Middle frontal gyrus (tissue), 1 donor: ENCODE results near the gene STIM2.
"Not testable (repeated sequence)": the region's sequence is repeated elsewhere in the genome, so short reads cannot be mapped to it uniquely, and the experiment has no call there.

Experiments used
- DNase-seq: peaks from one replicate; pipeline ENCODE4 v3.0.0-alpha.2; 2015; ENCODE audit warnings: low spot score; ENCODE audit errors: extremely low spot score

STIM2 gene

GRCh38 chr4:27035127-27035526 lies 174.5 kb downstream of the STIM2 start:
- not testable (repeated sequence) for DNase-seq

DNA sequence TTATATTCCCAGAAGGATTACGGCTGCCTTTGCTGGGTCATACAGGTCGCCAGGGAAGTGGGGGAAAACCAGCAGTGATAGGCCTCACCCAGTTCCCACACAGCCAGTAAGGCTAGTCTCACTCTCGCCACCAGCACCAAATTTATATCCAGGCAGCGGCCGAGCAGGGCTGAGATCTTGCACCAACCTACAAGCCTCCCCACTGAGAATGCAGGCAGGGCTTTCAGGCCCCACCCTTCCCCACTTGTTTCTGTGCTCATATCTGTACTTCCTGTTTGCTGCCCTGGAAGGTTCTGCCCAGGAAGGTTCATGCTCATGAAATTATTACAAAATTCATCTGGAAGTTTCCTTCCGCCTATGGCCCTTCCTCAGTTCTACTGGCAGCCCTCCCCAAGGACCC lies 179.7 kb downstream of the STIM2 start:
- no peak for DNase-seq

DNA sequence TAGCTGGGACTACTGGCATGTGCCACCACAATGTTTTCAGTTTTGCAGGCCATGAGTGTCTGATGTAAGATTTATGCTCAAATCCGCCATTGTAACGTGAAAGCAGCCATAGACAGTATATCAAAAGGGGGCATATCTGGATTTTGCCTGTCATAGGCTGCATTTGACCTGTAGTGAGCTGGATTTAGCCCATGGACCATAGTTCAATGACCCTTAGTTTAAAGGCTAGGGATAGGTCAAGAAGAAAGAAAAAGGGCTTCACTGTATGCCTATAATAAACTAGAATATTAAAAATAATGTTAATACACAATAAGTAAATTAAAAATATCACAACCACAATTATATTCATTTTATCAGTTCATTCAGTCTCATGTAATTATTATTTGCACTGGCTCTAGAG lies 181.8 kb downstream of the STIM2 start:
- no peak for DNase-seq

DNA sequence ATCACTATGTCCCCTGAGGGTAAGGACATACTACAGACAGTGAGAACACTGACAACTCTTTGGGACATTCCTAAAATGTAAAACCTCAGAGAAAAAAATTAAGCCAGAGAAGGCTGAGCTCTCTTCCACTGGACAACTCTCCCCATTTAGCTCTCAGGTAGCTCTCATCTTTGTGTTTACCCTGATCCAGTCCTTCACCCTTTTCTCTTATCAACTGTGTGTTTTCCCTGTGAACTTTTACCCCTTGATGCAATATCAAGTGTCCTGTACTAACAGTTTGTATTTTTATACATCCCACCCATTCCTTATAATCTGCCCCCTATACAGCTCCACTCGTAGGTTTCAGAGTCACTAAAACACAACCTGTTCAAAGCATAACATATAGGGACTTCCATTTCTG lies 182.6 kb downstream of the STIM2 start:
- DNase-seq: no peak

DNA sequence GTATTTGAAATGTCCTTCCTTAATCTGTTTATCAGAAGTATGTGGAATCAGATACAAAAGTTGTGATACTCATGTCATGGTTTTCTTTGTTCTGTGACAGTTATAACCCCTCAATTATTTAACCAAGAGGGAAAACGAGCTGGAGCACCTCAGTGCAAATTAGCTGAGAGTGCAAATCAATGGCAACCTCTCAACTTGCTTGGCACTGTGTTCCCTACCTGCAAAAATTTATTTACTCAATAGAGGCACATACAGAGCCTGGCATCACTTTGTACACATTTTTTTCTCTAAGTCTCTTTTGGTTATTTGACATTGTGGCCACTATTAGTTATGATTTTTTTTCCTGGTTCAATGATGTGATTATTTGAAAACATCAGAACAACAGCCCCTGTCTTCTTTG lies 186.2 kb downstream of the STIM2 start:
- DNase-seq: no peak

DNA sequence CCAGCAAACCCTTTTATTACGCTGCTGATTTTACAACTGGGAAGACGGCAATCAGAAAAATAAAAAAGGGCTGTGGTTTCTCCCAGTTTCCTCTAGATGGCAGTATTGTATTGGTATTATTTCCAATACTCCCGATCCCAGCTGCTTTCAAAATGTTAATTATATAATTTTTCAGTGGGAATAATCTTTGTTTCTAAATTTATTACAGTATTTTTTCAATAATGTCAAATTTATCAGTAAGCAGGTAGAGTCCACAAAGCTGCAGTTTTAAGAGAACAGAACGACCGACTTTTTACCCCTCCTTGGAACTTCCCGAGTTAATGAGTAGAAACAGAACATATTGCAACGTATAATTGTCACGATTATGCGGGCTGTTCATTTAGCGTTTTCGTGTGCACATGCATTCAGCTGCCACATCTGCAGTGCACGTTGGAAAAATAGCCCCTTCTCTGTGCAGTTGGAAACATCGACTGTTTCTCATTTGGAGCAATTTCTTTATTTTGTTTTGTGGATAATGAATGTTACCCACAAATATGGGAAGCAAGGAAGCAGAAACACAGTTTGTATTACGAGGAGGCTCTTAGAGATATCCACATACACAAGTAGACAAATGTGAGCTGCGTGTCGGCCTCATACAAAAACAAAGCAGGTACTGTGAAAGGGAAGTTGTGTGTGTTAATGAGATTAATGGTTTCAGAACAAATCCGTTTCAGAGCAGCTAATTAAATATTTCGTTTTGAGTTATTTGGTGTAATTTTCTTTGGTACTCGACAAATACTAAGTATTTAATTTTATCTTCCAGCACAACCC lies 188.0 kb downstream of the STIM2 start:
- peak; percentile 20 for DNase-seq

DNA sequence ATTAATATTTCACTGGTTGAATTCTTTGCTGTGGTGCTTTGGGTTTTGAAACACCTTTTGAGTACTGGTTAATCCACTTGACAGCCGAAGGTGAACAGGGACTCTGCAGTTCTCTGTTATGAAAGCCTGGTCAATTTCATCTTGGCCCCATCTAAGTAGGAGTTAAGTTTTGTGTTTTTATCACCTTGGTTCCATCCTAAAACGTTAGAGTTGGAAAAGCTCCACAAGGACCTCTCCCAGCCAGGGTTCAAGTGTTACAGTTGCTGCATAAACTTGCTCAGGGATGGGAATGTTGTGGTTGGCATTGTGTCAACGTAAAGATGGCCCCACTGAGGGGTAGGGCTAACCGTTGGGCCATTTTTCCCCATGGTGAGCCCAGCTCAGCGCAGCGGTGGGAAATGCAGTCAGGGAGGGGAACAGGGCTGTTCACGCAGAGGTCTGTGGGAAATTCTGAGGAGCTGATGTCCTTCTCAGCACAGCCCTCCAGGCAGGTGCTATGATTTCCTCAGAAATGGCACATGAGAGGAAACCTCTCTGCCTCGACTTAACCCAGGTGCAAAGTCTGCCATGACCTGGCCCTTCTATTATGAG lies 188.7 kb downstream of the STIM2 start:
- DNase-seq: no peak

- DNase-seq: no peak
Observed at GRCh38 chr4:27050731-27051130, 190.1 kb downstream of the STIM2 start.

GRCh38 chr4:27055221-27055760 lies 194.7 kb downstream of the STIM2 start:
- DNase-seq: no peak

- DNase-seq: no peak
Observed at GRCh38 chr4:27056281-27056680, 195.6 kb downstream of the STIM2 start.

DNA sequence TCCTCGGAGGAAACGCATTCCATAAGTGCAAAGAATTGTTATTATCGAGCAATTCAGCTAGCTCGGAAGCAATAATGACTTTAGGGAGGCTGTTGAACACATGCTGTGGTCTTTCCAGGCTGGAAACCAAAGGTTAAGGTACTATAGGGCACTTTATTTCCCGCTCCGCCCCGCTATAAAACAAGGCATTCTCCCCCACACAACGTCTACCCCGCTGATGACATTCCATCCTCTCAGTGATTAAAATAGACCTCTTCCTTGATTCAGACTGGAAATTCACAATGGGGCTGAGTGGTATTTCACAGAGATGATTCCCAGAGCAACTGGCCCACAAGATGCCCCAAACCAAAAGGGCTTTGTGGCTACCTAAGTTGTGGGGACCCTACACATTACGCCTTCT lies 196.4 kb downstream of the STIM2 start:
- DNase-seq: no peak

GRCh38 chr4:27057662-27058061 lies 197.0 kb downstream of the STIM2 start:
- no peak for DNase-seq

DNA sequence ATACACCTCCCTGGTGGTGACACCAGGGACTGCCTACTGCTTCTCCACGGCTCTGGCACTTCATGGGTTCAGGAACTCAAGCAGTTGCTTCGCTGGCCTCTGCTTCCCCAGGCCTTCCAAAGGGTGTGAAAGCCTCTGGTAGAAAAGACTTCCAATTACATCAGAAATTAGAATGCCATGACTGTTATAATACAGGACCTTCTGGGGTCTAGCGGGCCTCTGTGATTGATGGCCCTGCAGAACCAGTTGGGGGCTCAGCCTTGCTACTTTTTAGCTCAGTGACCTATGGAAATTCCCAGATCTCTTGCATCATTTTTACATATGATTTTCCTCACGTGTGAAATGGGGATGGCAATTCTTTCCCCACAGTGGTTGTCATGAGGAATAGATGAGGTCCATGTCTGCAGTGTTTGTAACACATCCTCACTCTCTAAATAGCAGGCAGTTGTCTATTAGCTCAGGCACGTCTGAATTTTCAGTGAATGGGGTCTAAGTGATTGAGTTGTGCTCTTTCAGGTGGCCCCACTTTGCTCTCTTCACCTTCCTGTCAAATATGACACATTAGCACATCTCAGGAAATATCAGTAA lies 198.3 kb downstream of the STIM2 start:
- no peak for DNase-seq

DNA sequence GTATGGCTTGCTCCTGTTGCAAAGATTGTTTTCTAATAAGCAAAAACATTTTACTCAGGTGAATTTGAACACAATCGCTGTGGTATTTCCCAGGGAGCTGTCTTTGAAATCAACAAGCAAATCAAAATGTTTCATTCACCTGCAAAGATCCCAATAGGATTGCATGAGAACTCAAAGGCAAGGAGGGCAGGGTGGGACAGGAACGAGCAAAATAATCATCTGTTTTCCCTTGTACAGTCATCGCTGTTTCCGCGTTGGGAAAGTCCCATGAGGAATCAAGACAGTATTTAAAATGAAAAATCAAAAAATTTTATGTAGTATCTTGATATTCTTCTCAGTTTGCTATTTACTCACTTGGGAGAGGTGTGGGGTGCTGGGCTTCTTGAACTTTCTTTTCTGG lies 198.8 kb downstream of the STIM2 start:
- no peak for DNase-seq

DNA sequence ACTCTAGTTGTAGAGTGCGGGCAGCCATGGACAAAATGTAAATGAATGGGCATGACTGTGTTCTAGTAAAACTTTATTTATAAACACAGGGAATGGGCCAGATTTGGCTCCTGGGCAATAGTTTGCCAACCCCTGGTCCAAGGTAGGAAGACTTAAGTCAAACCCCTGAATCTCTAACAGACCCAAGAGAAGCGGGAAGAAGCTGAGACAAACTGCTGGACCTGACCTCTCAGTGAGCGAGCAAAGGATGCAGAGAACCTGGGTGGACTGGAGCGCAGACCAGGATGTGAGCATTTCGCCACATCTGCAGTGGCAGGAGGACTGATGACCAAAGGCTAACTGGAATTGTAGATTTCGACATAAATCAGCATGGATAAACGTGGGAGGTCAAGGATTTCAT lies 201.6 kb downstream of the STIM2 start:
- DNase-seq: no peak

DNA sequence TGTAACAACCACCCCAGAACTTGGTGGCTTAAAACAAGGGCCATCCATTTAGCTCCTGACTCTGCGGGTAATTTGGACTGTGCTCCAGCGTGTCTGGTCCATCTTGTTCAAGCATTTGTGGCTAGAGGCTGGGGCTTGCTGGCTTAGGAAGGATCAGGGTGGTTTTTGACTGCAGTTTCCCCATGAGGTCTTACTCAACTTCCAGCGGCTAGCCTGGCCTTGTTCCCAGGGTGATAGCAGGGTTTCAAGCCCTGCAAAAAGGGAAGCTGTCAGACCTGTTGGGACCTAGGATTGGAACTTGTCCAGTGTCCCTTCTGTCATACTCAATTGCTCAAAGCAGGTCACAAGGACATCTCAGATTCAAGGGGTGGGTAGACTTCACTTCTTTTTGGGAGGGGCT lies 205.9 kb downstream of the STIM2 start:
- no peak for DNase-seq

- no peak for DNase-seq
Observed at GRCh38 chr4:27068151-27068867, 207.7 kb downstream of the STIM2 start.
